Neural crest cell (in vitro differentiated cells): ENCODE data around the gene B4GALT2. TPM values are rescaled to one million over a fixed set of nuclear protein-coding genes. Genes with fewer than 3 reads are reported as not detected.

ENCODE experiments used
- DNase-seq: peaks from one replicate; pipeline ENCODE4 v3.0.0; 2021; ENCODE audit warnings: low read depth, mixed read lengths, low spot score
- H3K27ac Mint-ChIP-seq: one replicate; pipeline ENCODE4 v1.8.0; 2021; ENCODE audit warnings: mild to moderate bottlenecking, mixed read lengths; ENCODE audit not compliant: unreplicated experiment
- H3K27me3 Mint-ChIP-seq: 2 replicates; pipeline ENCODE4 v1.8.0; 2021; ENCODE audit warnings: low read depth, mild to moderate bottlenecking, mixed read lengths
- H3K36me3 Mint-ChIP-seq: 2 replicates; pipeline ENCODE4 v1.8.0; 2021; ENCODE audit warnings: low read depth, mild to moderate bottlenecking, mixed read lengths
- H3K4me1 Mint-ChIP-seq: 2 replicates; pipeline ENCODE4 v1.8.0; 2021; ENCODE audit warnings: mixed read lengths
- H3K4me3 Mint-ChIP-seq: one replicate; pipeline ENCODE4 v1.8.0; 2021; ENCODE audit warnings: mild to moderate bottlenecking, mixed read lengths
- H3K9me3 Mint-ChIP-seq: 2 replicates; pipeline ENCODE4 v1.8.0; 2021; ENCODE audit warnings: mixed read lengths
- total RNA-seq: library from RNA; stranded (reverse); gene quantifications from 2 replicates; pipeline ENCODE4 v1.2.1, GENCODE V29; 2021
- TF ChIP-seq, protein P1 (sequence below): fragments of 200-600 bp; sonication (generic); conservative IDR thresholded peaks from 2 replicates; pipeline ENCODE4 v1.5.0; 2021; ENCODE audit warnings: antibody characterized with exemption, mild to moderate bottlenecking

Gene B4GALT2
- total RNA-seq, 1 donor from 2014 or later: 88.7 TPM

DNA sequence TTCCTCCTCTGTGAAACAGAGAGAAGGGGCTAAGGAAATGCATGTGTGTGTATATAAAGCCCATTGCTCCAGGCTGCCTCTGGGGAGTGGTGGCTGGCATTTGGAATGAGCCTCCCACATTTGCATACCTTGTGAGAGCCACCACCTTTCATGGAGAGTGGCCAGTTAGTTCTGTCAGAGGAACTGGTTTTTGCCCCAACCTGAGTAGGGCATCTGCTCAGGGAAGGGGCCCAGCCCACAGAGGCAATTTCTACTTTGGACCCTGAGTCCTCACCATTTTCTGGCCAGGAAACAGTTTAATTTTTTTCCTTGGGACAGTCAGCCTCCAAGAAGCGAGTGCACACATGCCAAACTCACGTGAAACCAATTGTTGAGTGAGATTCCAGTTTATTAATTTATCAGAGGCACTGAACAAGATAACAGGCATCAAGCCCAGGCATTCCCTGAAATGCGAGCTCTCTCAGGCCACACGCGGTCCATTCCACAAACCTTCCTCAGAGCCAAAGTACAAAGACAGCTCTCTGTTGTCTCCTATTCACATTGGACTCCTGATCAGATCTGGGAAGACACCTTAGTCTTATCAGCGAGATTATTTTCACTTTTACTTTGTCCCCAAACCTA is 53.3 kb downstream of the B4GALT2 start:
- TF ChIP-seq, protein P1, sequence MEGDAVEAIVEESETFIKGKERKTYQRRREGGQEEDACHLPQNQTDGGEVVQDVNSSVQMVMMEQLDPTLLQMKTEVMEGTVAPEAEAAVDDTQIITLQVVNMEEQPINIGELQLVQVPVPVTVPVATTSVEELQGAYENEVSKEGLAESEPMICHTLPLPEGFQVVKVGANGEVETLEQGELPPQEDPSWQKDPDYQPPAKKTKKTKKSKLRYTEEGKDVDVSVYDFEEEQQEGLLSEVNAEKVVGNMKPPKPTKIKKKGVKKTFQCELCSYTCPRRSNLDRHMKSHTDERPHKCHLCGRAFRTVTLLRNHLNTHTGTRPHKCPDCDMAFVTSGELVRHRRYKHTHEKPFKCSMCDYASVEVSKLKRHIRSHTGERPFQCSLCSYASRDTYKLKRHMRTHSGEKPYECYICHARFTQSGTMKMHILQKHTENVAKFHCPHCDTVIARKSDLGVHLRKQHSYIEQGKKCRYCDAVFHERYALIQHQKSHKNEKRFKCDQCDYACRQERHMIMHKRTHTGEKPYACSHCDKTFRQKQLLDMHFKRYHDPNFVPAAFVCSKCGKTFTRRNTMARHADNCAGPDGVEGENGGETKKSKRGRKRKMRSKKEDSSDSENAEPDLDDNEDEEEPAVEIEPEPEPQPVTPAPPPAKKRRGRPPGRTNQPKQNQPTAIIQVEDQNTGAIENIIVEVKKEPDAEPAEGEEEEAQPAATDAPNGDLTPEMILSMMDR: no peak
- no peak for DNase-seq
- Mint-ChIP-seq H3K27ac (no peak overlapping the region), H3K27me3 (no peaks in the 10 kb centered on the region), H3K36me3 (no peaks in the 10 kb centered on the region), H3K9me3 (no peaks in the 10 kb centered on the region), H3K4me1 (peaks cover 62% of the 10 kb centered on the region), H3K4me3 (peak overlapping the region; percentile 96)

DNA sequence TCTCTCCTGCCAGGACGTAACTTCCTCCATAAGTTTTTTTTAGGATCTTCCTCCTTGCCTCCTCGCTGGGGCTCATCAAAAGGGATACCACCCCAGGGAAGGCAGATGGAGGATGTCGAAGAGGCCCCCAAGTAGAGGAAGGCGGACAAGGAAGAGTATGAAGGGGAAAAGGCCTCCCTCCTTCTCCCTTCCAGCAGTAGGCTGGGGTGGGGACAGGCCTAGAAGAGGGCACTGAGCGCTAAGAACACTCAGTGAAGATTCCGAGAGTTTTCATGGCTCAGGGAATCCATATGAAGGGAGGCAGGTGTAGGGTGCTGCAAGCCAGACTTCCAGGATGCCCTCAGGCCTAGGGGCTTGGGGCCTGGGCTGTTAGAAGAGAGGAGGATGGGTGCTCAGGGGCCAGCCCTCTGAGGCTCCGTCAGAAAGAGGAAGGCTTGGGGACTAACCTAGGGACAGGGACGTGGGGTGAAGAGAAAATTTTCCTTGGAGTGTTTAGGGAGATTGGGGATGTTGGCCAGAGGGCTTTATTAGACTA is 54.1 kb downstream of the B4GALT2 start:
- Mint-ChIP-seq H3K27me3 (no peaks in the 10 kb centered on the region), H3K4me3 (peak overlapping the region; percentile 96), H3K27ac (peak overlapping the region; percentile 90), H3K36me3 (no peaks in the 10 kb centered on the region), H3K9me3 (no peaks in the 10 kb centered on the region), H3K4me1 (peaks cover 59% of the 10 kb centered on the region)
- TF ChIP-seq, protein P1: no peak
- no peak for DNase-seq

DNA sequence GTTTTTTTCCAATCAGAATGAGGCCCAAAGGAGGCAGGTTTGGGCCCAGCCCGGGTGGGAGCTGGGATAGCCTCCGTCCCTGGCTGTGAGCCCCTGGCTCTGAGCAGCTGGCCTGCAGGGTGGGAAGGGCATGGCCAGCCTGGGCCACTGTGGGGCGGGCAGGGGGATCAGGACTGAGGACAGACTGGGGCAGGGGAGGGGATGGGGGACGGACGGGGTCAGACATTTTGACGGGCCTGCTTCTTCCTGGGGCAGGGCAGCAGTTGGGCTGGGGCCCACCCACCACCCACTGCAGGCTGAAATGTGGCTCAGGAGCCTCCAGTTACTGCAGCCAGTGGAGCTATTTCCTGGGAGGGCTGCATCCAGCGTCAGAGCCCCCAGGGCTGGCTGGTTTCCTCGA is 54.7 kb downstream of the B4GALT2 start:
- H3K4me3 Mint-ChIP-seq: peak overlapping the region; percentile 60
- TF ChIP-seq, protein P1: no peak
- DNase-seq: no peak
- H3K9me3 Mint-ChIP-seq: no peaks in the 10 kb centered on the region
- peaks cover 54% of the 10 kb centered on the region for H3K4me1 Mint-ChIP-seq
- H3K36me3 Mint-ChIP-seq: no peaks in the 10 kb centered on the region
- no peaks in the 10 kb centered on the region for H3K27me3 Mint-ChIP-seq
- no peak overlapping the region for H3K27ac Mint-ChIP-seq

DNA sequence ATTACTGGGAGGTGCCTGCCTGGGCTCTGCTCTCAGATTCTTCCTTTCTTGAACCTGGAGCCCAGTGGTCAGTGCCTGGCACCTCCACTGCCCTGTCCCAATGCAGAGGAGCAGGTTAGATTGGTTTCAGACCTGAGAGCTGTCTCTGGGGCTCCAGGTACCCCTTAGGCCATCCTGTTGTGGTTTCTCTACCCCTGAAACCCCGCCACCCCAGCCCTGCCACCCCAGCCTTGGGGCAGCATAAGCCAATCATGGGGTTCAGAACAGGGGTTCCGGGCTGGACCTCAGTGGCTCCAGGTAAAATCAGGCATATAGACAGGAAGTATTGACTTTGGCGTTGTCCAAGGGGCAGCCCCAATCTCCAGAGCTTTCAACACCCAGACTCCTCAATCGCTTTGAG is 55.4 kb downstream of the B4GALT2 start:
- Mint-ChIP-seq H3K9me3 (no peaks in the 10 kb centered on the region), H3K27me3 (no peaks in the 10 kb centered on the region), H3K36me3 (no peaks in the 10 kb centered on the region), H3K4me3 (no peak overlapping the region), H3K4me1 (peaks cover 47% of the 10 kb centered on the region), H3K27ac (no peak overlapping the region)
- TF ChIP-seq, protein P1: no peak
- DNase-seq: no peak

DNA sequence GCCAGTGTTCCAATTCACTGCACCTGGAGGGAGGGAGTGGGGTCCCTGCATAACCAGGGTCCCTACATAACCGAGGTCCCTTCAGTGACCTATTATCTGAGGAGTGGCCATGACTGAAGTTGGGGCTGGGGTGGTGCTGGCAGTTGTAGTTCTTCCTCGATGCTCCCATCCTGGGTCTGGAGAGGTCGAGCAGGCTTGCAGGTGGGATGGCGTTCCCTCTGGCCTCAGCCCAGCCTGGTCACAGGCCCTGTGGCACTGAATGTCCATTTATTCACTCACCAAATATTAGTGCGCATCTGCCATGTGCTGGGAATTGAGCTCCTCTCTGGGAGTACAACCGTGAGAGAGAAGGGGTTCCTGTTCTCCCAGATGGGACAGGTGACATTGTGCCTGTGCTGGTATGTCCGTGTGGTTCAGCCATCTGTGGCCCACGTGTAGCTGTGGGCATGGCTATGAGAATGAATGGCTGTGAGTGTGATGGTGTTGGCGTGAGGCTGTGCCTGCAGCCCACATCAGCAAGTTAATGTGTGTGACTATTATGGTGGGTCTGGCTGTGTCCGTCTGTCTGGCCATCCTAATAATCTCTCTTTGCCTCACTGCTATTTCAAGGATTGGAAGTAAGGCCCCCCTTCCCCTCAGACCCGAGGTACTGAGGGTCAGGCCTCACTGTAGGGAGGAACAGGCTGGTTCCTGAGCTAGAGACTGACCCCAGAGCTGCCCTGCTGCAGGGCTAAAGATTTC is 56.1 kb downstream of the B4GALT2 start:
- H3K27ac Mint-ChIP-seq: peak overlapping the region; percentile 94
- no peaks in the 10 kb centered on the region for H3K27me3 Mint-ChIP-seq
- TF ChIP-seq, protein P1: no peak
- no peak for DNase-seq
- H3K9me3 Mint-ChIP-seq: no peaks in the 10 kb centered on the region
- no peaks in the 10 kb centered on the region for H3K36me3 Mint-ChIP-seq
- peaks cover 42% of the 10 kb centered on the region for H3K4me1 Mint-ChIP-seq
- H3K4me3 Mint-ChIP-seq: peak overlapping the region; percentile 61
